ENCODE data around the gene UBR2.

- TF ChIP-seq CTCF (conservative IDR thresholded peaks at IDR 0.05 in 1 of 2, IDR thresholded peaks at IDR 0.05 in 1 of 2; ENCODE audit: low read depth in 1 of 2, low read length in 2 of 2) = no peak
- TF ChIP-seq EZH2 (IDR thresholded peaks at IDR 0.05; ENCODE audit: low read length, missing control alignments) = no peak
Measured at GRCh38 chr6:42715871-42716270, 152.0 kb downstream of the UBR2 start.

All from fibroblast of lung (primary cell).